VCaP (cell line): Measurements from ENCODE around the gene DPEP1.

Experiments
- H3K27ac ChIP-seq: fragments of 450-650 bp; 2 replicates; pipeline ENCODE4 v1.5.1; 2017
- CTCF ChIP-seq: fragments of 450-650 bp; conservative IDR thresholded peaks from 2 replicates; pipeline ENCODE4 v1.5.1; 2017; ENCODE audit warnings: mild to moderate bottlenecking, moderate library complexity

The DPEP1 gene

GRCh38 chr16:89653656-89654295, 40.3 kb downstream of the DPEP1 start:
- no peak for TF ChIP-seq CTCF
- H3K27ac ChIP-seq = no peak overlapping the region

- TF ChIP-seq CTCF = no peak
- H3K27ac ChIP-seq = no peak overlapping the region
These were observed 41.7 kb downstream of the DPEP1 start for GRCh38 chr16:89655062-89655643.

DNA sequence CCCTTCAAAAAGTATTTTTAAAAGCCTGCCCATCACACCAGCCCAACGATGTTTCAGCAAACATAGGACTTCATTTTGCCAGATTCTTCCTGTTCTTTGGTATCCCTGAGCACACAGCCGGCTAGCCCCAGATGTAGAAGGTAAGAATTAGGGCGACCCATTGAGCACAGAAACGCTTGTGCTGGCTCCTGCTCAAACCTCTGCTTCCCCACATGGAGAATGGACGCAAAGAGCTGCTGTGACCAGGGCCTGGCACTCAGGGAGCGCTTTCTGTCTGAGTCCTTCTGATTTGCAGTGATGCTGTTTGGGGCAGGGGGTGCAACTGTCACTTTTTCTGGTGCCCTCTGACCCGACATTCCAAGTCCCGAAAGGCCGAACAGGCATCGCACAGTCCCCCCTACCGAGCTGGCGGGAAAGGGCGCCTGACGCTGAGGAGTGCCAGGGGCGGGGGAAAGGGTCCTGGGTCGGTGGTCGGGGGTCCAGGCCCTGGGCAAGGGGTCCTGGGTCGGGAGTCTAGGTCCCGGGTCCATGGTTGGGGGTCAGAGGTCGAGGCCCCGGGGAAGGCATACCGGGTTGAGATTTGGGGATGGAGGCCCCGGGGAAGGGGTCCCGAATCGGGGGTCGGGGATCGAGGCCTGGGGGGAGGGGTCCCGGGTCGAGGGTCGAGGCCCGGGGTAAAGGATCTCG, 43.1 kb downstream of the DPEP1 start:
- peak overlapping the region; percentile 43; the same call in 1 of the 2 replicates for H3K27ac ChIP-seq
- TF ChIP-seq CTCF = no peak

- peak within 1 kb of the TSS; percentile 43; the same call in 1 of the 2 replicates for H3K27ac ChIP-seq
- TF ChIP-seq CTCF = no peak
These were observed 44.2 kb downstream of the DPEP1 start, which contains the start of the genes CHMP1A and SPATA33 for GRCh38 chr16:89657442-89658220. Gene CHMP1A (minus strand): TSS chr16:89657708. CDS start chr16:89657588, 120 bp downstream. Gene SPATA33 (plus strand): TSS chr16:89657836. CDS start chr16:89657912, 76 bp downstream.

DNA sequence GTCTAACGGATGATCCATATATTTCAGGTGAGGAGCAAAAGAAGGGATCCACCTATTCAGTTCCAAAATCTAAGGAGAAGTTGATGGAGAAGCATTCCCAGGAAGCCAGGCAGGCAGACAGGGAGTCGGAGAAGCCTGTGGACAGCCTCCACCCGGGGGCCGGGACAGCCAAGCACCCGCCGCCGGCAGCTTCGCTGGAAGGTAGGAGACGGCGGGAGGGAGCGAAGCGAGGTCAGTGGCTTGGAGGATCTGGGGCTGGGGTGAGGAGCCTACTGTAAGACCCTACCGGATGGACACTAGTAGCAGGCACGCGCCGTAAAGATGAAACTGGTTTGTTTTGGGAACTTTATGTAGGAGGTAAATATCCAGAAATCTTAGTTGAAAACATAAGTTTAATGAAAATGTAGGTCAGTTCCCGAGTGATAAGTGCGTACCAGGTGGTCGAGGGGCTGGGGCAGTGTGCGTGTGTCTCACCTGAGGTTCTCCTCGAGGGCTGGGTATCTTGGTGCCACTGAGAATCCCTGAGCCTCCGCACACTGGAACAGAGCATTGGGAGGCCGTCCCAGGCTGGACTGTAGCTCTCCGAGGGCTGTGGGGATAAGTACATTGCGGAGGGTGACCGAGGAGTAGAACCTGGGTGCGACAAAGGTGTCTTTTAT, 44.9 kb downstream of the DPEP1 start:
- peak overlapping the region; percentile 43; the same call in 1 of the 2 replicates for H3K27ac ChIP-seq
- TF ChIP-seq CTCF = no peak

- no peak overlapping the region for H3K27ac ChIP-seq
- TF ChIP-seq CTCF = no peak
These were observed 46.7 kb downstream of the DPEP1 start for GRCh38 chr16:89660146-89660545.
